ENCODE results near the gene OPA1.

OPA1 gene

DNA sequence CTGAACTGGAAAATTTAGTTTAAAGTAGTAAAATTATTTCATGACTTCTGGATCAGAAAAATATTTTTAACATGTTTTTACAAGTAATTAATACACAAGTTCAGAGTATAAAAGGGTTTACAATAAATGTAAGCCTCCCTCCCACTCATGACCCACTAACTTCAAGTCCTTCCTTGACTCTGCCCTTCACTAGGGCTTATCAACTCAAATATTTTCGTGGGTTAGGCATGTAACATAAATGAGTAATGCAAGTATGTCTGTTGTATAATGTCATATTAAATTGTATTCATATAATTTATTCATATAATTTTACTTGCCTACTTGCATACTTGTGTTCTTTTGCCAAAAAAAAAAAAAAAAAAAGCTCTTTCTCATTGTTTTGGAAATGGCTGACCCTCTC is 3.4 kb upstream of the OPA1 start:
- Histone ChIP-seq H3K9me3 (no peaks in the 10 kb centered on the region), H3K4me1 (peaks cover 0 to 16% (median 11%) of the 10 kb centered on the region in 4 donors), H3K27me3 (no peaks in the 10 kb centered on the region), H3K36me3 (no peaks in the 10 kb centered on the region), H3K27ac (no peak overlapping the region), H3K4me3 (no peak overlapping the region)
- DNase-seq = no peak
- intact Hi-C loops (cut with DNase I; ENCODE audit: low total_unique reads) = no loop called here
- TF ChIP-seq, protein P1, sequence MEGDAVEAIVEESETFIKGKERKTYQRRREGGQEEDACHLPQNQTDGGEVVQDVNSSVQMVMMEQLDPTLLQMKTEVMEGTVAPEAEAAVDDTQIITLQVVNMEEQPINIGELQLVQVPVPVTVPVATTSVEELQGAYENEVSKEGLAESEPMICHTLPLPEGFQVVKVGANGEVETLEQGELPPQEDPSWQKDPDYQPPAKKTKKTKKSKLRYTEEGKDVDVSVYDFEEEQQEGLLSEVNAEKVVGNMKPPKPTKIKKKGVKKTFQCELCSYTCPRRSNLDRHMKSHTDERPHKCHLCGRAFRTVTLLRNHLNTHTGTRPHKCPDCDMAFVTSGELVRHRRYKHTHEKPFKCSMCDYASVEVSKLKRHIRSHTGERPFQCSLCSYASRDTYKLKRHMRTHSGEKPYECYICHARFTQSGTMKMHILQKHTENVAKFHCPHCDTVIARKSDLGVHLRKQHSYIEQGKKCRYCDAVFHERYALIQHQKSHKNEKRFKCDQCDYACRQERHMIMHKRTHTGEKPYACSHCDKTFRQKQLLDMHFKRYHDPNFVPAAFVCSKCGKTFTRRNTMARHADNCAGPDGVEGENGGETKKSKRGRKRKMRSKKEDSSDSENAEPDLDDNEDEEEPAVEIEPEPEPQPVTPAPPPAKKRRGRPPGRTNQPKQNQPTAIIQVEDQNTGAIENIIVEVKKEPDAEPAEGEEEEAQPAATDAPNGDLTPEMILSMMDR (IDR thresholded peaks at IDR 0.05) = no peak

DNA sequence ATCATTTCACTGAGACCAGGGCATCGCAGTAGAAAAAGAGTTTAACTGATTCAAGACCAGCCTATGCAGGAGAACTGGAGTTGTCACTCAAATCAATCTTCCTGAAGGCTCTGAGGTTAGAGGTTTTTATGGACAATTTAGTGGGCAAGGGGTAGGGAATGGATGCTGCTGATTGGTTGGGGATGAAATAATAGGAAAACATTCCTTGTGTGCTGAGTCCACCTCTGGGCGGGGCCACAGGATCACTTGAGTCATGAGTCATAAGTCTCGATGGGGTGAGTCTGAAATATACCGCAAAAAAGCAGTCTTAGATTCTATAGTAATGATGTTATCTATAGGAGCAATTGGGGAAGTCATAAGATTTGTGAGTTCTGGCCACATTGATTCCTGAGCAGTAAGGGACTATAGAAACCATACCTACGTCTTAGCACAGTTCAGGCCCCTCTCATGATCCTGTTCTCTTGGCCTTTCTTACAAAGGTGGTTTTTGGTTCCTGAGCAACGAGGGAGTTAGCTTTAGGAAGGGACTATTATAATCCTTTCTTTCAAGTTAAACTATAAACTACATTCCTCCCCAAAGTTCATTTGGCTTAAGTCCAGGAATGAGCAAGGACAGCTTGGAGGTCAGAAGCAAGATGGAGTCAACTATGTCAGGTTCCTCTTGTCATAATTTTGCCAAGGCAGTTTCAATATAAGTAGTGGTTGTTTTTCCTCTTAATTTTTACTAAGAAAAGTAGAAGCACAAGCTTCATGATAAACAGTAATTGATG is 2.7 kb upstream of the OPA1 start:
- no peak overlapping the region for H3K4me3 ChIP-seq
- H3K27ac ChIP-seq = no peak overlapping the region
- peaks cover 0 to 21% (median 16%) of the 10 kb centered on the region in 4 donors for H3K4me1 ChIP-seq
- H3K9me3 ChIP-seq = no peaks in the 10 kb centered on the region
- H3K27me3 ChIP-seq = no peaks in the 10 kb centered on the region
- H3K36me3 ChIP-seq = no peaks in the 10 kb centered on the region
- intact Hi-C loops (cut with DNase I; ENCODE audit: low total_unique reads) = no loop called here
- TF ChIP-seq, protein P1 (IDR thresholded peaks at IDR 0.05) = no peak
- DNase-seq = no peak

DNA sequence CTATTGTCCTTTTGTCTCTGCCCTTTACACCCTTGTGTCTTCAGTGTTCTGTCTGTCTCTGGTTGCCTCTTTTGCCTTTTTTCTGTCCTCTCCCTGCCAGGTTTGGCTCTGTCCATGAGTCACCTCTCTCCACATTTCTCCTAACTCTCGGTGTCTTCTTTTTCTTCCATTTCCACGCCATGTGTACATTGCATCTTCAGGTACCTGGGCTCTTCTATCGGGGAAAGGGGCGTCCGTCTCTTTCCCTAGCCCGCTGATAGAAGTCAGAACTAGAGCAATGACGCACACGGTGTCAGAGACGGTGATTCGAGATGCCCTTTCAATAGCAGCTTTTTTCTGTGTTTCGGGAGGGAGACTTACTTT is 641 bp downstream of the OPA1 start:
- intact Hi-C loops (cut with DNase I; ENCODE audit: low total_unique reads) = loop anchor here (2.0 kb wide), 1 partner anchor 1079 kb away; the partner anchor contains the start of gene LSG1
- Histone ChIP-seq H3K27ac (peak overlapping the region; percentile 78 to 81), H3K27me3 (no peaks in the 10 kb centered on the region), H3K36me3 (peaks cover 0 to 6% (median 0%) of the 10 kb centered on the region in 3 donors), H3K4me3 (peak overlapping the region; percentile 65 to 79), H3K9me3 (no peaks in the 10 kb centered on the region), H3K4me1 (peaks cover 0 to 26% (median 21%) of the 10 kb centered on the region in 4 donors)
- TF ChIP-seq, protein P1 (IDR thresholded peaks at IDR 0.05) = no peak
- DNase-seq = no peak

DNA sequence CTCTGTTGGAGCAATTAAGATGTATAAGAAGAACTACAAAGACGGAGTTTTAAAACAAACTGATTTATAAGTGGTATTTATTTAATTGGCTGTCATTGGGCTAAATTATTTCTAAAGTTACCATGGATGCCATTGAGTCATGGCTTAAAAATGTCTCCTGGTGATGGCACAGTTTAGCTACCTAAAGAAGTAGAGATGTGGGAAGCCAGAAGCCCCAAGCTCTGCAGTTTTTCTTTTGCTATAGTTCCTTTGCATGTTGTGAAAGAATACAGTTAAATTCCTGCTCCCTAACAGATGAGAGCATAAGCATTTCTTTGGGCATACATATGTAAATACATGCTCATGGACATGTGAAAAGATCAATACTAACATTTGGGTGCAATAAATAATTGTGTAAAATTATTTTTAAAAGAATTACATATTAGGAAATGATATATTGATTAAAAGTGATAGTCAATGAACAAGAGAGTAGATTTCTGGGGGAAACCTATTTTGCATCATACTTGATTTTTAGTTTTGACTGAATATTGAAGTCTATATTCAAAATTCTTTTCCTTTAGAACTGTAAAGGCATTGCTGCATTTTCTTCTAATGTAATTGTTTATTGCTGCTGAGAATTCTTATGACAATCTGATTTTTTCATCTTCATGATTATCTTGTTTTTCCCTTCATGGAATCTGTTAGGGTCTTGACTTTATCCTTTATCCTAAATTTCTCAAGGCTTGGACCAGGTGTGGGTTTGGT is 2.1 kb downstream of the OPA1 start:
- Histone ChIP-seq H3K4me1 (peaks cover 0 to 26% (median 21%) of the 10 kb centered on the region in 4 donors), H3K36me3 (peaks cover 0 to 6% (median 0%) of the 10 kb centered on the region in 3 donors), H3K27me3 (no peaks in the 10 kb centered on the region), H3K4me3 (no peak overlapping the region), H3K9me3 (no peaks in the 10 kb centered on the region), H3K27ac (no peak overlapping the region)
- no peak for DNase-seq
- TF ChIP-seq, protein P1 (IDR thresholded peaks at IDR 0.05) = no peak
- intact Hi-C loops (cut with DNase I; ENCODE audit: low total_unique reads) = no loop called here

DNA sequence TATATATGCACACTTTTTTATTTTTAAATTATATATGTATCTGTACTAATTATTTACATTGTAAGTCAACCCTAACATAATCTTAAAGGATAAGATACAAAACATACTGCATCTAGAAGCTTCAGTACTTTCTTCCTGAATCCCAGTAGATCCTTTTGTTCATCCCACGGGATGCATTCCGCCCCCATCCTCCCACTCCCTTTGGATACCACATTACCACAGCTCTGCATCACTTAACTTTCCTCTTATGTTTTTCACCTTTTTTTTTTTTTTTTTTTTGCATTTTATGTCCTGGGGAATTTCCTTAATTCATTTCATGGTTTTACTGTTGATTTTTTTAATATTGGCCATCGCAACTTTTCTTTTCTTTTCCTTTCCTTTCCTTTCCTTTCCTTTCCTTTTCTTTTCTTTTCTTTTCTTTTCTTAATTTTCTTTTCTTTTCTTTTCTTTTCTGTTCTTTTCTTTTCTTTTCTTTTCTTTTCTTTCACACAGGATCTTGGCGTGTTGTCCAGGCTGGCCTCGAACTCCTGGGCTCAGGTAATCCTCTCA is 3.0 kb downstream of the OPA1 start:
- Histone ChIP-seq H3K27me3 (no peaks in the 10 kb centered on the region), H3K36me3 (peaks cover 0 to 6% (median 0%) of the 10 kb centered on the region in 3 donors), H3K9me3 (no peaks in the 10 kb centered on the region), H3K27ac (no peak overlapping the region), H3K4me3 (no peak overlapping the region), H3K4me1 (peaks cover 0 to 26% (median 22%) of the 10 kb centered on the region in 4 donors)
- intact Hi-C loops (cut with DNase I; ENCODE audit: low total_unique reads) = no loop called here
- TF ChIP-seq, protein P1 (IDR thresholded peaks at IDR 0.05) = no peak
- DNase-seq = no peak
